ENCODE data around the gene RPL11. TPM values are rescaled to one million over a fixed set of nuclear protein-coding genes. Genes with fewer than 3 reads are reported as not detected.

RPL11 gene
- total RNA-seq, 1 donor from 2014 or later = 1,285 TPM

DNA sequence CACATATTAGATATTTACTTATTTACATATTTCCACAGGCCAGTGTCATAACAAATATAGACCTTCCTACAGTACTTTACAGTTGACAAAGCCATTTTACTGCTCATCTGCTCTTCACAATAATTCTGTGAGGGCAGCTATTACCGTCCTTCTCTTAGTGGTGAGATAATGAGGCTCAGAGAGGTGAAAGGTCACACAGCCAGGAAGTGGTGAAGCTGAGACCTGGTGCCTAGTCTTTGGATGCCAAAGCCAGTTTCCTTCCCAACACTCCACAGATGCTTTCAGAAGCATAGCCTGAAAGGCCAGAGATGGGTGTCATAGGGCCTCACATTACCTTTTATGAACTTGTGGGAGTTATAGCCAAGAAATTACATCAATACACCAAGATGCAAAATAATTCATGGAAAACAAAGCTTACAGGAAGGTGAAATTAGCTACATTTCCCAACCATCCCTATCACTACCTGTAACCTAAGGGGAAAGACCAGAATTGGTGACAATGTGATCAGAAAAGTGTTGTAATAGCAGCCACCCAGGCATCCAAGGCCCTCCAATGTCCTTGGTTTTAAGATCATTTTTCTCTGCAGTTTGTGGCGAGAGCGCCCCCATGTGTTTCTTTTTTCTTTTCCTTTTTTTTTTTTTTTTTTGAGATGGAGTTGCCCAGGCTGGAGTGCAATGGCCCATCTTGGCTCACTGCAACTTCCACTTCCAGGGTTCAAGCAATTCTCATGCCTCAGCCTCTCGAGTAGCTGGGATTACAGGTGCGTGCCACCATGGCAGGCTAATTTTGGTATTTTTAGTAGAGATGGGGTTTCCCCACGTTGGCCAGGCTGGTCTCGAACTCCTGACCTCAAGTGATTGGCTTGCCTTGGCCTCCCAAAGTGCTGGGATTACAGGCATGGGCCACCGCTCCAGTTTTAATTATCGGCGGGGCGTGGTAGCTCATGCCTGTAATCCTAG is 26.5 kb upstream of the RPL11 start:
- Mint-ChIP-seq H3K36me3 (ENCODE audit: low read depth, unreplicated experiment) (no peaks in the 10 kb centered on the region), H3K27ac (ENCODE audit: unreplicated experiment) (no peak overlapping the region), H3K27me3 (ENCODE audit: unreplicated experiment) (peaks cover 2% of the 10 kb centered on the region), H3K4me1 (ENCODE audit: unreplicated experiment) (peaks cover 3% of the 10 kb centered on the region), H3K9me3 (ENCODE audit: unreplicated experiment) (no peaks in the 10 kb centered on the region), H3K4me3 (ENCODE audit: unreplicated experiment) (no peak overlapping the region)
- TF ChIP-seq, protein P1, sequence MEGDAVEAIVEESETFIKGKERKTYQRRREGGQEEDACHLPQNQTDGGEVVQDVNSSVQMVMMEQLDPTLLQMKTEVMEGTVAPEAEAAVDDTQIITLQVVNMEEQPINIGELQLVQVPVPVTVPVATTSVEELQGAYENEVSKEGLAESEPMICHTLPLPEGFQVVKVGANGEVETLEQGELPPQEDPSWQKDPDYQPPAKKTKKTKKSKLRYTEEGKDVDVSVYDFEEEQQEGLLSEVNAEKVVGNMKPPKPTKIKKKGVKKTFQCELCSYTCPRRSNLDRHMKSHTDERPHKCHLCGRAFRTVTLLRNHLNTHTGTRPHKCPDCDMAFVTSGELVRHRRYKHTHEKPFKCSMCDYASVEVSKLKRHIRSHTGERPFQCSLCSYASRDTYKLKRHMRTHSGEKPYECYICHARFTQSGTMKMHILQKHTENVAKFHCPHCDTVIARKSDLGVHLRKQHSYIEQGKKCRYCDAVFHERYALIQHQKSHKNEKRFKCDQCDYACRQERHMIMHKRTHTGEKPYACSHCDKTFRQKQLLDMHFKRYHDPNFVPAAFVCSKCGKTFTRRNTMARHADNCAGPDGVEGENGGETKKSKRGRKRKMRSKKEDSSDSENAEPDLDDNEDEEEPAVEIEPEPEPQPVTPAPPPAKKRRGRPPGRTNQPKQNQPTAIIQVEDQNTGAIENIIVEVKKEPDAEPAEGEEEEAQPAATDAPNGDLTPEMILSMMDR (IDR thresholded peaks at IDR 0.05; ENCODE audit: unreplicated experiment) = peak; percentile 77
- peak; percentile 17 for DNase-seq (ENCODE audit: low spot score)

DNA sequence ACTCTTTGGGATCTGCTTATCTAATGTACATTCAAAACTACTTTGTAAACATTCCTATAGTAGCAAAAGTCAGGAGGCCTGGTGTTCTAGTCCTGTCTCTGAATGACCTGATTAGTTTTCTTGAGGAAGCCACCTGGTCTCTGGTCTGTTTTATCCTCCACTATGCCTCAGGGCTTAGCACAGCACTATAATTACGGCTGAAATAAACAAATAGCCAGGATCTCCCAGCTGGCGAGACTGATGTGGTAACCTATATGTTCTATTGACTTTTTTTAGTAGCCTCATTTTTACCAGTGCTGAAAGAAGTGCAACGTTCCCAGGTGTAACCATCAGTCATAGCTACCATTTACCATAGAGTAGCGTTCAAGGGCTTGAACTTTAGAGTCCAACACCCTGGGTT is 24.2 kb upstream of the RPL11 start:
- H3K27ac Mint-ChIP-seq (ENCODE audit: unreplicated experiment) = no peak overlapping the region
- DNase-seq (ENCODE audit: low spot score) = no peak
- TF ChIP-seq, protein P1 (IDR thresholded peaks at IDR 0.05; ENCODE audit: unreplicated experiment) = no peak
- H3K36me3 Mint-ChIP-seq (ENCODE audit: low read depth, unreplicated experiment) = no peaks in the 10 kb centered on the region
- peaks cover 2% of the 10 kb centered on the region for H3K27me3 Mint-ChIP-seq (ENCODE audit: unreplicated experiment)
- H3K4me3 Mint-ChIP-seq (ENCODE audit: unreplicated experiment) = no peak overlapping the region
- H3K4me1 Mint-ChIP-seq (ENCODE audit: unreplicated experiment) = peaks cover 3% of the 10 kb centered on the region
- H3K9me3 Mint-ChIP-seq (ENCODE audit: unreplicated experiment) = no peaks in the 10 kb centered on the region

- DNase-seq (ENCODE audit: low spot score) = no peak
- Mint-ChIP-seq H3K4me1 (ENCODE audit: unreplicated experiment) (no peaks in the 10 kb centered on the region), H3K27ac (ENCODE audit: unreplicated experiment) (no peak overlapping the region)
Observed at GRCh38 chr1:23670709-23671108, 20.9 kb upstream of the RPL11 start.

GRCh38 chr1:23673086-23673813 is 18.4 kb upstream of the RPL11 start:
- Mint-ChIP-seq H3K4me3 (ENCODE audit: unreplicated experiment) (no peak overlapping the region), H3K36me3 (ENCODE audit: low read depth, unreplicated experiment) (no peaks in the 10 kb centered on the region), H3K27ac (ENCODE audit: unreplicated experiment) (no peak overlapping the region), H3K9me3 (ENCODE audit: unreplicated experiment) (no peaks in the 10 kb centered on the region), H3K27me3 (ENCODE audit: unreplicated experiment) (peaks cover 2% of the 10 kb centered on the region), H3K4me1 (ENCODE audit: unreplicated experiment) (no peaks in the 10 kb centered on the region)
- DNase-seq (ENCODE audit: low spot score) = peak; percentile 64
- TF ChIP-seq, protein P1 (IDR thresholded peaks at IDR 0.05; ENCODE audit: unreplicated experiment) = no peak

More at GRCh38 chr1:23670709-23671108, 20.9 kb upstream of the RPL11 start:
- Mint-ChIP-seq H3K36me3 (ENCODE audit: low read depth, unreplicated experiment) (no peaks in the 10 kb centered on the region), H3K9me3 (ENCODE audit: unreplicated experiment) (no peaks in the 10 kb centered on the region), H3K4me3 (ENCODE audit: unreplicated experiment) (no peak overlapping the region), H3K27me3 (ENCODE audit: unreplicated experiment) (peaks cover 2% of the 10 kb centered on the region)
- TF ChIP-seq, protein P1 (IDR thresholded peaks at IDR 0.05; ENCODE audit: unreplicated experiment) = no peak
